22Rv1 (cell line): ENCODE measurements around the gene CRTC2.
A peak's percentile ranks its signal among the peaks of the same experiment; 100 is the strongest.

ENCODE experiments used
- H3K27ac ChIP-seq: fragments of 450-650 bp; 2 replicates; pipeline ENCODE4 v1.5.1; 2017
- ZFX ChIP-seq: fragments of 450-650 bp; IDR thresholded peaks from 2 replicates; pipeline ENCODE4 v1.6.1; 2017; ENCODE audit warnings: antibody characterized with exemption, borderline replicate concordance
- TF ChIP-seq, protein P1 (sequence below): fragments of 450-650 bp; IDR thresholded peaks from 2 replicates; pipeline ENCODE4 v1.5.1; 2017; ENCODE audit warnings: mild to moderate bottlenecking

Gene CRTC2

DNA sequence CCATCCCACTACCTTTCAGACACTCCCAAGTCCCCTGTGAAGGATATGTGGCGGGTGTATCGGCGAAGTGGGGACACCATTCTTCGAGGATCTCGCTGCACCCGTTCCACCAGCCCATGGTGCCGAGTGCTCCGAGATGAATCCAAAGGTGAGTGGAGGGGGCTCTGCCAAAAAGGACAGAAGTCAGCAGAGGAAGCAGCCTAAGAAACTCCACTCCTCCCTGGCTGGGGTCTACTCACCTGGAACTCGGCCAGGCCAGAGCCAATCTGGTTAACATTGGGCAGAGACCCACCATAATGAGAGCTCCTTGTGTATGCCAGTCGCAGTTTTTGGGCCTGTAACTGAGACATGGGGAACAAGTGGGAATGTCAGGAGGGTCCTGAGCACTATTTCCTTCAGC lies 3.6 kb downstream of the CRTC2 start:
- TF ChIP-seq, protein P1, sequence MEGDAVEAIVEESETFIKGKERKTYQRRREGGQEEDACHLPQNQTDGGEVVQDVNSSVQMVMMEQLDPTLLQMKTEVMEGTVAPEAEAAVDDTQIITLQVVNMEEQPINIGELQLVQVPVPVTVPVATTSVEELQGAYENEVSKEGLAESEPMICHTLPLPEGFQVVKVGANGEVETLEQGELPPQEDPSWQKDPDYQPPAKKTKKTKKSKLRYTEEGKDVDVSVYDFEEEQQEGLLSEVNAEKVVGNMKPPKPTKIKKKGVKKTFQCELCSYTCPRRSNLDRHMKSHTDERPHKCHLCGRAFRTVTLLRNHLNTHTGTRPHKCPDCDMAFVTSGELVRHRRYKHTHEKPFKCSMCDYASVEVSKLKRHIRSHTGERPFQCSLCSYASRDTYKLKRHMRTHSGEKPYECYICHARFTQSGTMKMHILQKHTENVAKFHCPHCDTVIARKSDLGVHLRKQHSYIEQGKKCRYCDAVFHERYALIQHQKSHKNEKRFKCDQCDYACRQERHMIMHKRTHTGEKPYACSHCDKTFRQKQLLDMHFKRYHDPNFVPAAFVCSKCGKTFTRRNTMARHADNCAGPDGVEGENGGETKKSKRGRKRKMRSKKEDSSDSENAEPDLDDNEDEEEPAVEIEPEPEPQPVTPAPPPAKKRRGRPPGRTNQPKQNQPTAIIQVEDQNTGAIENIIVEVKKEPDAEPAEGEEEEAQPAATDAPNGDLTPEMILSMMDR: no peak
- no peak for TF ChIP-seq ZFX

DNA sequence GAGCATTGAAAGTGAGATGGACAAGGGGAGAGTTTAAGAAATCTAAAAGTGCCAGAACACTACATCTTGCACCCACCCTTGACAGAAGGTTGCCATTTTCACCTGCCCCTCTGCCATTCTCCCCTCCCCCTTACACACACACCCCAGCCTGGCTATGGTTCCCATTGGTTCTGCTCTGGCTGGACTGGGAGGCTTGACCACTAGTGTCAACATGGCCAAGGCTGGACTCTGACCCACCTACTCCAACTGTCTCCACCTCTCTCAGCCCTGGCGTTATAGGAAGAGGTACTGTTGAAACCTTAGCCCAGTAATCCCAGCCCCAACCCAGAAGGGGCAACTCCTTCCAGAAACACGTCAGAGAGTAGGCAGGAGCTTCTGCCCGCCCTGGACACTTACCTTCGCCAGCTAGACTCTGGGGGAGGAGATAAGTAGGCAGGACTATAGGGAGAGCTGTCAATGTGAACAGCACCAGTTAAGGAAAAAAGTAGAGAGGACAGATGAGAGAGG lies 4.5 kb downstream of the CRTC2 start:
- no peak overlapping the region for H3K27ac ChIP-seq
- no peak for TF ChIP-seq ZFX
- TF ChIP-seq, protein P1: no peak

More for the DNA sequence above, 3.6 kb downstream of the CRTC2 start:
- no peak overlapping the region for H3K27ac ChIP-seq

DNA sequence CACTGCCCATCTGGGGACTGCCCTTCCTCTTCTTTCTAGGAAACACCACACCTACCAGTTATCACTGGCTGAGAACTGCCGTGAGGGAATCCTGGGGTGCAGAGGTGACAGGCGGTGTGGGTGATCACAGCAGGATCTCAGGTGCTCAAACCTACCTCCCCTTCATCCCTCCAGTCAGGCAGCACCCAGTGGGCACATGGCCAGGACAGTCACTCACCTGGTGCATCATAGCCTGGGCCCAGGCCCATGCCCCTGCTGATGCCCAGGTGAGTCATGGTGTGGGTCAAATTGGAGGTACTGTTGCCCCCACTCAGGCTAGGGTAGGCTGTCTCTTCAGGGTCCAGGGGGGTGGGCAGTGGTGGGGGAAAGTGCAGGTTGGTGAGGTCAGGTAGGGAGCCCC lies 6.6 kb downstream of the CRTC2 start:
- no peak overlapping the region for H3K27ac ChIP-seq
- no peak for TF ChIP-seq ZFX
- TF ChIP-seq, protein P1: no peak

DNA sequence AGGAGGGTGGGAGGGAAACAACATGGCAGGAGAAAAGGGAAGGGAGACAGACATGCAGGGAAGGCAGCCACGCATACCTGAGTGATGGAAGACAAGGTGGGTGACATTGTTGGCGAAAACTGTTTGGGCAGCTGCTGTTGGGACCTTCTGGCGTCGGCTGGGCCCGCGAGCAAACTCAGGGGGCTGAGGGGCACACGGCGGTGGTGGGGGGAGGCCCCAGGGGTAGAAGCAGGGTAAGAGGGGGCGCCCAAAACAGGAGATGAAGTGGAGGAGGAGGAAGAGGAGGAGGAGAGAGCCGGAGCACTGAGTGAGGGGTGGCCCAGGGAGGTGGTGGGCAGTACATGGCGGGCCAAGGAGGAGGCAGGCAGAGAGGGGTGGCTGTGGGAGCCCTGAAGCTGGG lies 7.2 kb downstream of the CRTC2 start:
- no peak overlapping the region for H3K27ac ChIP-seq
- TF ChIP-seq, protein P1: no peak
- no peak for TF ChIP-seq ZFX

DNA sequence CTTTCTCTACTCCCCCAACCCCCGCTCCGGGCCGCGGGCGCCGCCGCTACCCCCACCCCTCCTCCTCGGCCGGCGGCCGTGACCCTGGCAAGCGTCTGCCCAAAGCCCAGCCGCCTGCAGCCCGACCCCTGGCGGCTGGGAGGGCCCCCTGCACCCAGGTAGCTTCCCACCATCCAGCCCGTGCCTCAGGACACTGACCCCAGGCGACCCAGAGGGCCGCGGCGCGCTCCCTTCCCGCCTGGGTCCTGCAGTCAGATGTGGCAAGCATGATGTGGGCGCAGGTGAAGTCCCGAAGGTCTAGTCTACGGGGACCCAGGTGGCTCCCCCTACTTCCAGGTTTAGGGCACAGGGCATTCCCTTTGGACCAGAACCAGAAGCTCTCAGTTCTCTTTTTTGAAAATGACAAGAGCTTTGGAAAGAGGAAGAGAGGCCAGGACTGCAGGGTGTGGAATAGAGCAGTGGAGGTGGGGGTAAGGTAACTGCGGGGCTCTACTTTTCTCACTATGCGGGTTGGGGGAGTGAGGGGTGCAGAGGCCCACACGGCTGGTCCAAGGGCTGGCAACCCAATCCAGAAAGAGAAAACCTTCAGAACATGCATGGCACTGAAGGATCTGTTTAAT lies 11.7 kb downstream of the CRTC2 start, which contains the start of gene DENND4B:
Gene DENND4B (minus strand): TSS at position 97 of the 620 bp plus-strand sequence. CDS start 2,344 bp downstream, outside the sequence.
- no peak for TF ChIP-seq ZFX
- TF ChIP-seq, protein P1: peak; percentile 100
- H3K27ac ChIP-seq: peak within 1 kb of the TSS; percentile 95

DNA sequence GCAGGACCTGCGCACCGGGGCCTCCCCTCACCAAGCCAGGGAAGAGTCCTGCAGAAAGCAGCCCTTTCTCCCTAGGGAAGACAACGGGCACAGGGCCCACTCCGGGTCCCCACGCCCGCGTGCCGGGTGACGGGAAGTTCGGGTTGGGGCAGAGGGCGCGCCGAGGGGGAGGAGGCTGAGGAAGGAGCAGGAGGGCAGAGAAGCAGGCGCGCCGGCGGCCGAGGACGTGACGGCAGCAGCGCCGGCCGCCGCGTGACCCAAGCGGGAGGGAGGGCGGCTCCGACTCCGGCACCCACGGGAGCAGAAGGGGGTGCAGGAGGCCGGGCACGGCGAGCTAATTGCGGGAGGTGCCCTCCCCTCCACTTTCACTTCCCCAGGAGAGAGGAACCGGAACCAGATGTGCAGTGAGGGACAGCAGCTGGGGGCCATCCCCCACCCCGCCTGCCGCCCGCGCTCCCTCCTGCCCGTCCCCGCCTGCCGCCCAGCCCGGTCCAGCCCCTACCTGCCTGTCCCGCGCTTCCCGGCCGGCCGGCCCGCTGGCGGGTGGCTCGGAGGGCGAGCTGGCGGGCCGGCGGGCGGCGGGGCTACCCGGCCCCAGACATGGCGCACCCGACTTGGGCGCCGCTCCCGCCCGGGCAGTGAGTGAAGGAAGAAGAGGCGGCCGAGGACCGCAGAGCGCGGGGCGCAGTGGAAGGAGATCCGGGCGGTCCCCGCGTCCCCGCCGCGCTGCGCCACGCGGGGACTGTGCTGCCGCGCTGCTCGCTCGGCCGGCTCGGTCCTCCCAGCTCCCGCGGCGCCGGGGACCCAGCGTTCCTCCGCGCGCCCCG lies 12.4 kb downstream of the CRTC2 start:
- TF ChIP-seq ZFX: no peak
- TF ChIP-seq, protein P1: no peak
- peak overlapping the region; percentile 95 for H3K27ac ChIP-seq
